HG03342 (cell line): ENCODE data around the gene QRICH1.

Source experiments
- ATAC-seq: cut with Tn5 transposase; IDR thresholded peaks from one replicate; pipeline ENCODE4 v1.9.1; 2021; ENCODE audit warnings: mild to moderate bottlenecking, moderate library complexity; ENCODE audit not compliant: unreplicated experiment

The QRICH1 gene

DNA sequence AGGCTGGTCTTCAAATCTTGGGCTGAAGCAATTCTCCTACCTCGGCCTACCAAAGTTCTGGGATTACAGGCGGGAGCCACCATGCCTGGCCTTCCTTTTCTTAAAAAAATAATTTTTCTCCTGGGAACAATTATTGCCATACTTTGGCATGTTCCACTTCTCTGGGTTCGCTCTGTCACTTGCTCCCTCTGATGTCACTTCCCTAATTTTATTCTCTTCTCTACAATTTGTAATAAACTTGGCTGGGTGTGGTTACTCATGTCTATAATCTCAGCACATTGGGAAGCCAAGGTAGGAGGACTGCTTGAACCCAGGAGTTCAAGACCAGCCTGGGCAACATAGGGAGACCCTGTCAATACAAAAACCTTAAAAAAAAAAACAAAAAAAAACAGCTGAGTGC lies 58.6 kb downstream of the QRICH1 start:
- ATAC-seq: no peak

DNA sequence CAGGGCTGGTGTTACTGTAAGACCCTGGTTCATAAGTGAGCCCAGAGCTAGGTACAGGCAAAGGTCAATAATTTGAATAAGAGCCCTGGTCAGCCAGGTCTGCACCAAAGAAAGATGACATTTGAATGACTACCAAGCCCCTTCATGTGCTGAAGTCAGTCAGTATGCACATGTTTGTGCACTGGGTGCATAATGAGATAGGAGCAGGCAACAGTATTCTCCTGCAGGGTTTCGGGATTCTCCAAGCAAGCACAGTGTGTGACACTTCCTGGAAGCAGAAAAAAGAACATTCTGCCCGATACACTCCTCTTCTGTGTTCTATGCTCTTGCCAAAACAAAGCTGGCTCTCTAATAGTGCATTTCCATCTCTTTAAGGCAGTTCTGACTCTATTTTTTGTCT lies 59.2 kb downstream of the QRICH1 start:
- ATAC-seq: no peak

DNA sequence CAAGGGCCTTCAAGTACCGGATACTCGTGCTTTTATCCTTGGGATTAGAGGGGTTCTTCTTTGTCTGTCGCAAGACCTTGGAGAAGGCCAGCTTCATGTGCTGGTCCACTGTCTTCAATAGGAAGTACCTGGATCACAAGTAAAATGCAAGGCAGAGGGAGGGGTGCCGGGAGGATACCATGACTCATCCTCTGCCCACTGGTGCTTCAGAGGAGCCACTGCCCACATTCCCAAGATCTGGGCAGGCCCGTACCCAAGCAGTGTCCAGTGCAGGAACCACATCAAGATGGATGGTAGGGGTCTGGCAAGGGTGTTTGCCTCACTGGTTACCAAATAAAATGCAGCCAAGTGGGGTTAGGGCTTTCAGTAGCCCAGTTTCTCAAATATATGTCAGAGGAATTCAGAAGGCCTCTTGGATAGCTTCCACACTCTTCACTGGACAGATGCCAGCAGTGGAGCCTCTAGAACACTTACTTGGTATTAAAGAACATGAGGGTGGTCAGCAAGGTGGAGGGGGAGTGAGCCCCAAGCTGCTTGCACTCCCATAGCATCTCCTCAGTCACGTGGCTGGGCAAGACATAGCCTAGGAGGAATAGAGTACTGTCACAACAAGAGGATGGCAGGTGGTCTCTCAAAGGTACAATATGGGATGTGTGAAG lies 61.1 kb downstream of the QRICH1 start:
- ATAC-seq: no peak

DNA sequence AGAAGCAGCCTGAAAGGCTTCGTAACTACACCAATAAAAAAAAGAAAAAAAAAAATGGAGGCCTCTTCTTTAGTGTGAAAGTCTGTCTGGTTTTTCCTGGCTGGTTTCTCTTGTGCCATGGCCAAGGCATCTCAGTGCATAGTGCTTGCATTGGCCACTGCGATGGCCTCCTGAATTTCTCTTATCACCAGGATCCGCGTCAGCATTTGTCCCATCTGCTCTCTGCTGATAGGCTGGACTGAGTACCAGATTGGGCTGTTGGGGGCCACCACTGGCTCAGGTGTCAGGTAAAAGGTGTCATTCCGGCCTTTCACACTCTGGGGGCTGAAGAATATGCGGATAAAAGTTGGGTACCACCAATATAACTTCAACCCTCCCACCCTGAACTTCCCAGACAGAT lies 63.5 kb downstream of the QRICH1 start:
- no peak for ATAC-seq

DNA sequence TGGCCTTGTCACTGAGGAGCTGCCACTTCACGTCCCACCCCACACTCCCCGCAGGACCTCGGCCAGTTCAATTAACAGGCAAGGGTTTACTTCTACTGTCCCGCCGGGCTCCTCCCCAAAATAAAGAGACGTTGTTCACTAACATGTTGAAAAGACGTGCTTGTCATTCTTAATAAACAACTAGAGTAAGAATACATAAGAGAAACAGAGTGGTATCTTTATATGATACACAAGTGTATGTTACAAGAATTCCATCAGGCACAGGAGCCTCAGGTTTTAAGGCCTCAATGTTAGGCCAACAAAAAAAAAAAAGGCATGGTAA lies 64.3 kb downstream of the QRICH1 start:
- ATAC-seq: no peak

DNA sequence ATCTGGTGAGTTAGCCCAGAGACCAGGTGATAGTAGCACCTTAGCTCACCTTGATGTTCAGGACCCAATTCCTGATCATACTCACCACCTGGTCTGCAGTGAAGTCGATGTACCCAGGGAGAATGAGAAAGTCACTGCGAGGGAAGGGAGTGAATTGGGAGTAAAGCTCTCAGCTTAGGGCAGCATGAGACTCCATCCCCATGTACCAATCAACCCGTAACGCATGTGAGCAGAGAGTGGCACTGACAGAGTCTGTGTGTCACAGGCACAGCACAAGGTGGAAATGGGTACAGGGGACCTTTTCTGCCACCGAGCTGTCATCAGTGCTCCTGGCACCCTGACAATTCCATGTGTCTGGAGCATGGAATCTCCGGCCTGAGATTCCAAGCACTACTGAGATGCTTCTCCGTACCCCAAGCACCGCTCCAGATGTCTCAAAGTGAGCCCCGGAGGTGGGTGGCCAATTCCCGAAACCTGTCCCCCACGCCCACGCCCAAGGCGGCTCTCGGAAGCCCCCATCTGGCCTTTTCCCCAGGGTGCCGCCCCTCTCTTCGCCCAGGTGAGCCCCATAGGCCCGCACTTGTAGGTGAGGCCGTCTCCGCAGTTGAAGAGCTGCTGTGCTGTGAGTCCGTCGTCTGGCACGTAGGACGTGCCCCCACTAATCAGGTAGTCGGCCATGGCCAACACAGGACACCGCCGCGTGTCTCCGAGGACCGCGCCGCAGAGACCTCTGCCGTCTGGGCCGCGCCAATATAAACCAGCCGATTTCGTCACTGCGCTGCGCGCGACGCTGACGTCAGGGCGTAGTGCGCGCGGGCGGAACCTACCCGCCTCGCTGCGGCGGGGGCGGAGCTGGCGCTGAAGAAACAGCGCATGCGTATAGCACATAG lies 65.0 kb downstream of the QRICH1 start, which contains the start of gene IMPDH2:
Gene IMPDH2 (minus strand): TSS at position 726 of the 890 bp plus-strand sequence. CDS start 48 bp downstream, at position 678.
- ATAC-seq: peak; percentile 88

DNA sequence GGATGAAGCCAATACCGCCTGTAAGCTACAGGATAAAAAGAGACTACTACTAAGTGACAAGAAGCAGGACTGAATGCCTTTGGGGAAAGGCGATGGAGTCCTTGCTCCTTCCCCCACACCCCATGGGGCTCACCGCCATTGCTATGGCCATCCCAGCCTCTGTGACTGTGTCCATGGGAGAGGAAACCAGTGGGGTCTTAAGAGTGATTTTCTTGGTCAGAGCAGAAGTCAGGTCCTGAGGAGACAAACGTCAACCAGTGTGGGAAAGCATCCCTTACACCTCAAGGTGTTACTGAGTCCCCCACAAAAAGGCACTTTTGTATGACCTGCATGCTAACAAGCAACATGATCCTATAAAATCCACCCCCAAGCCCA lies 65.6 kb downstream of the QRICH1 start:
- ATAC-seq: no peak

DNA sequence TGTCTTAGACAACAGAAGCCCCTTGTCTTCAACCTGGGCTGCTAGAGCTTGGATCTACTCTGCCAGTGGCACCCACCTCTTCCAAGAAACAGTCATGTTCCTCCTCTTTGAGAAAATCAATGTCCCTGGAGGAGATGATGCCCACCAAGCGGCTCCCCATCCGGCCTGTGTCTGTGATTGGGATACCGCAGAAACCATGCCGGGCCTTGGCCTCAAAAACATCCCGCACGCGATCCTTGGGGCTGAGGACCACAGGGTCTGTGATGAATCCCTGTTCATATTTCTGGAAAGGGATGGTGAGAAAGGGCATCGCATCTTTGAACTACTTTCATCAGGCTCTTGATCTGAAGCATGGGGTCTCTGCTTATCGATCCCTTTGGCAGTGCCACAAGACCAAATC lies 66.2 kb downstream of the QRICH1 start:
- no peak for ATAC-seq

DNA sequence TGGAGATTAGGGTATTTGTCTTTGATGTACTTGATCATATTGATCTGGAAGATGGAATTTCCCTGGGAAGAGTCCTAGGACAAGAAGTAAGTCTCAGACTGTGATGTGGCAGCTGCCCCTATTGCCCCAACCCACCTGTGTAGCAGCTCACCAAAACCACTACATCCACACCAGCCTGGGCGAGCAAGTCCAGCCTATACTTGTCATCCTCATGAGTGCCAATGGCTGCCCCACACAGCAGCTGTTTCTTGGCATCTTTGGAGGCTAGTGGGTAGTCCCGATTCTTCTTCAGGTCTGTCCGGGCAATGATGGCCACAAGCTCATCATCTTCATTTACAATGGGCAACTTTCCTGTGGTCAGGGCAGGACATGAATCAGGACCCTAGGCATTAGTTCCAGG lies 67.3 kb downstream of the QRICH1 start:
- ATAC-seq: no peak

DNA sequence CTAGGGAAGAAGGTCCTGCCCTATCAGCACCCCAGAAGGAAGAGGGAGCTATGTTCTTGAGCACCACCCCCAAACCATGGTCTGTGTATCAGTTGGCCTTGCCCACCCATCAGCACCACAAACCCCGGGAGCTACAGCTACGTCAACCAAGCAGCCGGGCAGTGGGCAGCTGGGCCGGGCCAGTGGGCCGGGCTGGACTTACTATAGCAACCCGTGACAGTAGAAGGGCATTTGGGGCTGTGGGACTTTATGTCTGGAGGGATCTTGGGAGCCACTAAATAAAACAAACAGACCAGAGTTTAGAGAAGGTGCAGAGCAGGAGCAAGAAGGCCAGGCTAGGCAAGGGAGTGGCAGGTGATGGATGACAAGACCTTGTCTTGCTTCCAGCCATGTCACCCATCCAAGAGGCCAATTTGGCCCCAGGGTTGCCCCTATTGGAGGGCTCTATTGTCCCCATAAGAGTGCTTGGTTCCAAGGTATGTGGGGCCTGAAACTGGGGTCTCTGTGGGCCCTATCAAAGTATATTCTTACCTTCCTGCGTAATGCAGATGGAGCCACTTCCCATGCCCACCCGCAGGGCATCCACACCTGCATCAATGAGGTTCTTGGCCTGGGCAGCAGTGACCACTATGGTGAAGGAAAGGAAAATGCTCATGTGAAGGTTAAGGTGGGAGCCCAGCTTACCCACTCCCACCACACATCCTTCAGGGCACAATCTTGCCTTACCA lies 67.9 kb downstream of the QRICH1 start:
- no peak for ATAC-seq

DNA sequence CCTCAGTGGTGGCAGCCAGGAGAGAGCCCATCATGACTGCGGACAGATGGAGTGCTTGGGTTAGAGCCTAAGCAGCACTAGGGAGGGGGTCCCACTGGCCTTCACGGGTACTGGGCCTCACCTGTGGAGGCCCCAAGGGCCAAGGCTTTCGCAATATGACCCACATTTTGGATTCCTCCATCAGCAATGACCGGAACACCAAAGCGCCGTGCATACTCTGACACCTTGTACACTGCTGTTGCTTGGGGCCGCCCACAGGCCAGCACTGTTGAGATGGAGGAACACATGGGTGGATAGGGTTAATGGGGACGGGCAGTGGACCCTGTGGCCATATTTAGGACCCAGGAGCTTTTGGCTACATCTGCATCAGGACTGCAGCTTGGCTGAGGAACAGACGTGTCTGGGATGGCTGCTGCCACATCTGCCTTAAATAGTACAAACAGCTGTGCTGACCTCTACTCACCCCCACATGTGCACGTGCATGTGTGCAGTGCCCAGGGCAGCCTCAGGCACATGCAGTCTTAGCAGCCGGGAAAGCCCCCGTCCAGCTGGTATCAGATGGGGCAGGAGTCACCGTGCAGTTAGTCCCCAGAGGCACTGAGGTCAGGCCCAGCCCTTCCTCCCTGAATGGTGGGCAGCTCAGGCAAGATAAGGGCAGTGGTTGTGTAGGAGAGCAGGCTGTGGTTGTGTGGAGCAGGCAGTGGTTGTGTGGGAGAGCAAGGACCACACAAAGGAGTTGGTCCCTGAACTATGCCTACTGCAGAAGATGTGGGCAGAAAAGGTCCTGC lies 68.7 kb downstream of the QRICH1 start:
- no peak for ATAC-seq

DNA sequence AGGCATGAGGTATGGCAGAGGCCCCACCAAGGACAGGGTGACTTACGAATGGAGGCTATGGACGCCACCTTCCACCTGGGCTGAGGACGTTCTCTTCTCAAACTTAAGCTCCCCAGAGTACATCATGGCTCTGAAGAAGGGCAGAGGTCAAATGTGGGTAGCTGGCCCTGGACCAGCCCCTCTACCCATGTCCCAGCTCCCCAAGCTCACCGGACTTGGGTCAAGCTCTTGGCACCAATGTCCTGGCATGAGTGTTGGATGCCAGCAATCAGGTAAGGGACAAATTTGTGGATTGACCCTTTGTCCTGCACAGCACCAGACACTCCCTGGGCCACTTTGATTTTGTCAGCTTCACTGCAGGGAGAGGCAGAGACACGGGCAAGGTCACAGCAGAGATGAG lies 69.4 kb downstream of the QRICH1 start:
- no peak for ATAC-seq

DNA sequence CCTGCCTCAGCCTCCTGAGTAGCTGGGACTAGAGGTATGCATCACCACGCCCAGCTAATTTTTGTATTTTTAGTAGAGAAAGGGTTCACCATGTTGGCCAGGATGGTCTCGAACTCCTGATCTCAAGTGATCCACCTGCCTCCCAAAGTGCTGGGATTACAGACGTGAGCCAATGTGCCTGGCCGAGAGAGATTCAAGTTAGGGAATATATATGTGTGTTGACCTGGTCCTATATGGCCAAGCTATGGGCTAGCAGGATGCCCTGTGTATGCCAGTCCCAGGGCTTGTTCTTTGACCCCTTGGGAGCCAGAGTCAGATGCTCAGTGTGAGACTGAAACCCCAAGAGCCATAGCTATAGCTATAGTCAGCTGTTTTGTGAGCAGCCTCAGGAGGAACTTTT lies 70.1 kb downstream of the QRICH1 start:
- no peak for ATAC-seq

DNA sequence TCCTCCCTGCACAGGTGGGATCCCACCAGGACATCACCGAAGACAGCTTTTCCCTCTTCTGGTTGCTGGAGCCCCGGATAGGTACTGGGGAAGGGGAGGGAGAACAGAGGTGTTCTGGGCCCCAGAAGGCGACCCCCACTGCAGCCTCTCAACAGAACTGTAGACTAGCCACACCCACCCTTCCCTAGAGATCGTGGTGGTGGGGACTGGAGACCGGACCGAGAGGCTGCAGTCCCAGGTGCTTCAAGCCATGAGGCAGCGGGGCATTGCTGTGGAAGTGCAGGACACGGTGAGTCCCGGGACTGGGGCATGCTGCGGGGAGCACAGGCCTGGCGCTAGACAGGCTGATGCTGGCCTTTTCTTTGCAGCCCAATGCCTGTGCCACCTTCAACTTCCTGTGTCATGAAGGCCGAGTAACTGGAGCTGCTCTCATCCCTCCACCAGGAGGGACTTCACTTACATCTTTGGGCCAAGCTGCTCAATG lies 71.1 kb downstream of the QRICH1 start:
- ATAC-seq: no peak

DNA sequence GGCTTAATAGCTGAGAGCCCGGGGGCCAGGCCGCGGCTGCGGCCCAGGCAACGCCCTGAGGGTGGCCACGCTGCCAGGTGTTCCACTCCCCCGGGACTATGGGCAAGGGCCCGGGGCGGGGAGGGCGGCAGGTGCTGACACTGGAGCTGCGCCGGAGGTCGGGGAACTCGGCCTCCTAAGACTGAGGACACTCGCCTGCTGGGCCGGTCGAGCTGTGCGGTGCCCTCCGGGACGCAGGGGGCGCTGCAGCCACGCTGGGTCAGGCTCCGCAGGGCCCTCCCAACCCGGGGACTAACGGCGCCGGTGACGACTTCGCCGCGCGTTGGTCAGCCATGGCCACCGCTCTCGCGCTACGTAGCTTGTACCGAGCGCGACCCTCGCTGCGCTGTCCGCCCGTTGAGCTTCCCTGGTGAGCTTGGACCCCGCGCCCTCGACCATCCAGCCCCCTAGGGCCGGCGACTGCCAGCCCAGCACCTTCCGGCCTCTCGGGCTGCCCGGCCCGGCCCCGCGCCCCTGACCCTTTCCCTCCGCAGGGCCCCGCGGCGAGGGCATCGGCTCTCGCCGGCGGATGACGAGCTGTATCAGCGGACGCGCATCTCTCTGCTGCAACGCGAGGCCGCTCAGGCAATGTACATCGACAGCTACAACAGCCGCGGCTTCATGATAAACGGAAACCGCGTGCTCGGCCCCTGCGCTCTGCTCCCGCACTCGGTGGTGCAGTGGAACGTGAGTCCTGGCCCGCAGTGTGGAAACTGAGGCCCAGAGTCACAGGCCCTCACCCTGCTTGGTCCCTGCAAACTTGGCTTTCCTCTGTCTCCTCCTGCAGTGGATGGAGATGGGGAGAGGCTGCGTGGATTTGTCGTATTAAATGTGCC lies 71.8 kb downstream of the QRICH1 start, which contains the start of gene NDUFAF3:
Gene NDUFAF3 (plus strand): TSS at position 309 of the 875 bp plus-strand sequence. CDS start 24 bp downstream, at position 333.
- peak; percentile 62 for ATAC-seq

DNA sequence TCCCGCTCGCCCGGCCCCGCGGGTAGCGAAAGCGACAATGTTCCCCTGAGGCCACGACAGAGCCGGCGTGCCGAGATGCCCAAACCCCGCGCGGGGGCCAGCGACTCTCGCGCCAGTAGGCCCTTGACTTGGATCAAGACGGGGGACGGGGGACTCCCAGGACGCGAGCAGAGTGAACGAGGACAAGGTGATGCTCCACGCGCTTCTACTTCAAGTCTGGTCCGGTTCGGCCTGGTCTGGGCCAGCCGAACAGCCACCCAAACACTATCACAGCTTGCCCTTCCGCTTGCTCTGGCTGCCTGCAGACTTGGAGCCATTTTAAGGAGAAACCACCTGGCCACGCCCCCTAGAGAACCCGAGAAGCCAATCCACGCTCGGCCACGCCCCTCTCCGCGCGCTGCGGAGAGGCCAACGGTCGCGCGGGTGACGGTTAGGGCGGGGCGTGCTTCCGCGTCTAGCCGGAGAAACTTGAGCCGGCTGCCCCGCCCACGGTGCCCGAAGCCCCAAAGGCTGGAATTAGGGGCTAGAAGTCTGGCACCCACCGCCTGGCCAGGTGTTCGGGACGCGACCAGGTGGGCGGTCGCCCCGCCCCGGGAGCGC lies 72.6 kb downstream of the QRICH1 start:
- peak; percentile 47 for ATAC-seq

DNA sequence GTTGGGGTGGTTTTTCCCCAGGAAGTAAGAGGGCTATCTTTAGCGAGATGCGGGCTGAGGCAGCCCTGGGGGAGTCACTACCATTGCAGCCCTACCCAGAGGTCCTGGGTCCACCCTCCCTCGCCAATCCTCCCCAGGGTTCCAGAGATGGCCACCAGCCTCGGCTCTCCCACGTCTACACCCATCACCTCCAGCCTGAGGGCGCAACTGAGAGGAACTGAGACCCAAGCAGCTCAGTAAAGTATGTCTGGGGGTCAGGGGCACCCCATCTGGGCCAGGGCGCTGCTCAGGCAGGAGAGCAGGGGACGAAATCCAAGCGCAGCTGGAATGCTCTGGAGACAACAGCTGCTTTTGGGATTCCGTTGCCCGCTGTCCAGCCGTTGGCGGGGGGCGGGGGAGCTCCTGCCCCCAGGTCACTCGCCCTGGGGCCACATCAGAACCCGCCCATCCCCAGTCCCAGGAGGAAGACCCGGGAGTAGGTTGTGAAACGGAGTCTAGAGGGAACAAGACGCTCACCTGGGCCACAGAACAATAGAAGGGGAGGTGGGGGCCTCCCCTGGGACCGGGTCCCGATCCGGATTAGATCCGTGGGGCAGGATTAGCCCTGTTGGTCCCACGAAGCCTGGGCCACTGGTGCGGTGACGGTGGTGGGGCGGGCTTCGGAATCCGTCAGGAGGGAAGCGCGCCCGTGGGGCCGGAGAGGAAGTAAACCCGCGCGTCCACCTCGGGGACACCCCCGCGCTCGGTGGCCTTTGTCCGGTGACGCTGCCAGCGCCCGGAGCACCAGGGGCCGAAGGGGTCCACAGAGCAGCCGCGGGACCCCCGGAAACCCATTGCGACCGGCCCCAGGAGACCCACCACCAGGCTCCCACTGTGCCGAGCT lies 73.3 kb downstream of the QRICH1 start:
- ATAC-seq: no peak

DNA sequence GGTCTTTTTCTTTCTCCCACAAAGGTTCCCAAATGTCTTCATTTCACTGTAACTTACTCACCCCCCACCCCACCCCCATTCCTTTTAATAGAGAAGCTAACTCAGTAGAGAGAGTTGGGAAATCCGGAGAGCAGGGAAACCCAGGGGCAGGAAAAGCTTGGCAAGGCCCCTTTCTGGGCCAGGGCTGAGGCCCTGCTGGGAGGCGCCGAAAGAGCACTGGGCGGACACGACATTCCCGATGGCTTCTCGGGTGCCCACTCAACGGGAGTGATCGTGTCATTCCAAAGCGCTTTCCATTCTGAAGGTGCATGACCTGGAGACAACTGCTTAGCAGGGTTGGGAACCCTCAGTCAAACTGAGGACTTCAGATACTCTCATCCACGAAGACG lies 73.9 kb downstream of the QRICH1 start:
- ATAC-seq: no peak

DNA sequence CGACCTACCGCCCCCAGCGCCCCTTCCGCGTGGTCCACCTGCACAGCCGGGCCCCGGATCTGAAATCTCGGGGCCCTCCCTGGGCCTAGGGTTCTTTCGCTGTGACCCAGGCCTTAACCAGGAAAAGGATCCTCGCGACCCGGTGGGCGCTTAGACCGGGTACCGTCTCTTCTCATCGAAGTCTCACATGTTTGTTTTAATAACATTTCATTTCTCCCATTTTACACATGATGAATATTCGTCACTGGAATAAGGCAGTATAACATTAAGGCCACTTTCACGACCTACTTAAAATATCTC lies 75.2 kb downstream of the QRICH1 start:
- no peak for ATAC-seq
